Mammary epithelial cell (primary cell): Measurements from ENCODE around the gene SYT7.

Experiments used
- EZH2 ChIP-seq: IDR thresholded peaks from 2 replicates; pipeline ENCODE4 v1.6.1; 2012; ENCODE audit warnings: low read length, inconsistent platforms, borderline replicate concordance
- TF ChIP-seq, protein P1 (sequence below), 2 donors: IDR thresholded peaks in 1 of 2; conservative IDR thresholded peaks in 1 of 2; 2 replicates each; pipeline ENCODE4 v1.5.1; 2011 to 2012; ENCODE audit warnings: inconsistent platforms in 2 of 2, low read length in 2 of 2, mild to moderate bottlenecking in 2 of 2, control low read depth in 1 of 2, low read depth in 1 of 2; ENCODE audit not compliant: insufficient read depth in 1 of 2; ENCODE audit errors: extremely low read depth in 1 of 2

DNA sequence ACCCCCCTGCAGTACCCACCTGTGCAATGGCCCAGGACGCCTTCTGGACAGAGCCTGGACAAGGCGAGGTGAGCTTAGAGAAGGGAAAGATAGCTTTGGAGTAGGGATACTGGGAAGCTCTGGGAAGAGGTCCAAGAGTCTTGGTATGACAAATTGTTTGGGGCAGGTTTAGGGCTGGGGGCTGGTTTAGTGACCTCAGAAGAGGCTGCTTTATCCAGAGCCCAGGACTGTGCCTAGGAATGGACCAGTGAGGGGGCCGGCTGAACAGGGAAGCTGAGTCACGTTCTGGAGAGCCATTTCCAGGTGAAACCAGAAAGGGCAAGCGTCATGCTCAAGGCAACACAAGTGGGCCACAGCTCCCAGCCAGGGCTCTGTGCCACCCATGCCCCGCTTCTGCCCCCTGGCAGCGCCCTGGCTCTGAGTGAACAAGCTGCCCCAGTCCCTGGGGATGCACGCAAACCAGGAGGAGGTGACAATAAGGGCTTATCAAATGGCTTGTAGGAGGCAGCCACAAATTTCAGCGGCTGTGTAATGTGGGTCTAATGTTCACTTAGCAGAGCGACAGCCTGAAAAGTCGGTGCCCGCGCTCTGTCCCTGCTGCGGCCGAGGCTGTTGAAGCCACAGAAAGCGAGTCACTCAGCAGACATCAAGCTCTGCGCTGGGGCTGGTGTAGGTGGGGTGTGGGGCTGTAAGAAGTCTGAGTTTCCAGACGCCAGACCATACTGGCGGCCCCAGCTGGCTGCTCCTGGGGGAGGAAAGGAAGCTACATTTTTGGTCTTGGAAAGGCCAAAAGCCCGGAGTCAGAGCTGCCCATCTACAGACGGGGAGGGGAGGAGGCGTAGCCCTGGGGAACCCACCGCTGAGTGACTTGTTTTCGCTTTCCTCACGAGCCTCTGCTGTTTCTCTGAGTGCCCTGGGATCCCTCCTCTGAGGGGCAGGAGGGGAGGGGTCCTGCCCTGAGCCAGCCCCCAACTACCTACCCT is 18.3 kb upstream of the SYT7 start:
- TF ChIP-seq, protein P1, sequence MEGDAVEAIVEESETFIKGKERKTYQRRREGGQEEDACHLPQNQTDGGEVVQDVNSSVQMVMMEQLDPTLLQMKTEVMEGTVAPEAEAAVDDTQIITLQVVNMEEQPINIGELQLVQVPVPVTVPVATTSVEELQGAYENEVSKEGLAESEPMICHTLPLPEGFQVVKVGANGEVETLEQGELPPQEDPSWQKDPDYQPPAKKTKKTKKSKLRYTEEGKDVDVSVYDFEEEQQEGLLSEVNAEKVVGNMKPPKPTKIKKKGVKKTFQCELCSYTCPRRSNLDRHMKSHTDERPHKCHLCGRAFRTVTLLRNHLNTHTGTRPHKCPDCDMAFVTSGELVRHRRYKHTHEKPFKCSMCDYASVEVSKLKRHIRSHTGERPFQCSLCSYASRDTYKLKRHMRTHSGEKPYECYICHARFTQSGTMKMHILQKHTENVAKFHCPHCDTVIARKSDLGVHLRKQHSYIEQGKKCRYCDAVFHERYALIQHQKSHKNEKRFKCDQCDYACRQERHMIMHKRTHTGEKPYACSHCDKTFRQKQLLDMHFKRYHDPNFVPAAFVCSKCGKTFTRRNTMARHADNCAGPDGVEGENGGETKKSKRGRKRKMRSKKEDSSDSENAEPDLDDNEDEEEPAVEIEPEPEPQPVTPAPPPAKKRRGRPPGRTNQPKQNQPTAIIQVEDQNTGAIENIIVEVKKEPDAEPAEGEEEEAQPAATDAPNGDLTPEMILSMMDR (conservative IDR thresholded peaks at IDR 0.05 in 1 of 2, IDR thresholded peaks at IDR 0.05 in 1 of 2; ENCODE audit: extremely low read depth in 1 of 2, insufficient read depth in 1 of 2, low read depth in 1 of 2, low read length in 2 of 2) = no peak
- TF ChIP-seq EZH2 = no peak
